NCI-H128 (cell line): ENCODE data around the gene IL4.
"Not testable (repeated sequence)": the region's sequence is repeated elsewhere in the genome, so short reads cannot be mapped to it uniquely, and the experiment has no call there.

ENCODE experiments used
- DNase-seq: peaks from one replicate; lab custom pipeline; 2025; ENCODE audit not compliant: unreplicated experiment; lab: John Stamatoyannopoulos, UW

IL4 gene

DNA sequence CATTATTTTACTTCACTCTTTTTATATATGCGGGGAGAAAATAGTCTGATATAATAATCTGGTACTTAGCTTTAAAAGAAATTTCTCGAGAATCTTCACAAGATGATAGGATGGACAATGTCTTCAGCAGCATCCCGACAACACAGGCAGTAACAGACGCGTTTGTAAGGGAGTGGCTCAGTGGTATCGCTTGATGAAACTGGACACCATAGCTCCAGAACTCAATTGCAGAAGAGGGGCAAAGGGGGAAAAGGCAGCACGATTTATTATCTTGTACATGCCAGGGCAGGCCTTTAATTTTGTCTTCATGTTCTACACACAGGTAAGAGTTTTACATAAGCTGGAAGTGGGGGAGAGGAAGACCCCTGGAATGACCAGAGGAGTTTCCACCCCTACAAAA, 15.7 kb downstream of the IL4 start:
- DNase-seq = no peak

- no peak for DNase-seq
These were observed 16.4 kb downstream of the IL4 start for GRCh38 chr5:132690156-132690555.

GRCh38 chr5:132691755-132692631, 18.2 kb downstream of the IL4 start:
- DNase-seq = not testable (repeated sequence)

DNA sequence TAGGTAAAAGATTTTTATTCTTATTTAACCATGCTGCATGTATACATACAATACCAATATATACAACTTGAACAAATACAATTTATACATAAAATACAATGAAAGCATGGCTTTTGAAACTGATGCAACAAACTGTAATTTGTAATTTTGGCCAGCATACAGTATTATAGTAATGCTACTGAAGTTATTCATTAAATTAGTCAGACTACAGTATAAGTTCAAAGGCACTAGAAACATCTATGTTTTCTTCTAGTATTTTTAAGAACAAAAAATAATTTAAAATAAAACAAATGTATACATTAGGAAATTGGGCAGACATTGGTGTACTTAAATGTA, 18.8 kb downstream of the IL4 start:
- DNase-seq = no peak

DNA sequence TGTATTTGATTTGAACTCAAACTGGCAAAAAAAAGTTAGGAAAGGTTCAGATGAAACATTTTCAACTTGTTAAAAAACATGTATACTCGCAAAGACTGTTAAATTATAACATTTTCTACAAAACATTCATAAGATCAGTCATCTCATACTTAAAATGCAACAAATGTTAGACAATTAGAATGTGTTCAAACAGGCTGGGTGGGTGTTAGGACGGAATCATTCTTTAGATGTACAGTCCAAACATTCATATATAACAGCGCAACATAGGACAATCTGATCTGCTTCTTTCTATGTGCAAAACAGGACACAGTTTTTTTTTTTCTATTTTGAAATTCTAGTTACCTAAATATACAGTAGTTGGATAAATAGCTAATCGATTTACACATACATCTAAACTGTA, 22.2 kb downstream of the IL4 start:
- no peak for DNase-seq

DNA sequence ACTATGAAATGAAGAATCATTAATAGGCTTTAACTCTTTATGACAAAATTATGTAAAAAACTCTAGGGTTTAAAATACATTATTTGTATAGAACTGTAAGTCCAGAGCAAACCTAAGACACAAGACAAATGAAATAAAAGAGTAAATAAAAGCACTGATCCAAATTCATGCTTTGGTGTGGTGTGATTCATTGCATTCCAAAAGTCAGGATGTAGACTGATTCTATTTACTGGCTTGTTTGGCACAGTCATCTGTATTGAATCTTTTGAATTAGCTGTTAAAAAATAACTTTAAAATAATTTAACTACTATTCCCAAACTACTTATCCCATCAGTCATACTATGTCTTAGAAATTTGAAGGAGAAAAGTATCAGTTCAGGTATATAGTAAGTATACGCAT, 31.1 kb downstream of the IL4 start:
- no peak for DNase-seq

DNA sequence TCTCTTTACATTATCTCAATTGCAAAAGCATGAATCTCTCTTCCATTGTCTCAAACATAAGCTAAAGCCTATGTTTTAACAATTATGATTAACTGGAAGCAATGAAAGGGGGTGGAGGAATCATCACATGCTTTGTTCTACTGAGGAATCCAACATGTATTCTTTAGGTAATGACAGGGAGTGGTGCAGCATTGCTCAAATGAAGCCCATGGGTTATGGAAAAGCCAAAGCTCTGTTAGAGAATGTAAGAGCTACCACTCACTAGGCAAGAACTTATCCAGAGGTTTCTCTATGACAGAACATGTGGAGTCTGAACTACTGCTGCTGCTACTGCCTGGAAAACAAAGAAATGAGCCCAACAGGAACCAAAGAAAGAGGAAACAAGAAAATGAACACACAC, 34.9 kb downstream of the IL4 start:
- no peak for DNase-seq

DNA sequence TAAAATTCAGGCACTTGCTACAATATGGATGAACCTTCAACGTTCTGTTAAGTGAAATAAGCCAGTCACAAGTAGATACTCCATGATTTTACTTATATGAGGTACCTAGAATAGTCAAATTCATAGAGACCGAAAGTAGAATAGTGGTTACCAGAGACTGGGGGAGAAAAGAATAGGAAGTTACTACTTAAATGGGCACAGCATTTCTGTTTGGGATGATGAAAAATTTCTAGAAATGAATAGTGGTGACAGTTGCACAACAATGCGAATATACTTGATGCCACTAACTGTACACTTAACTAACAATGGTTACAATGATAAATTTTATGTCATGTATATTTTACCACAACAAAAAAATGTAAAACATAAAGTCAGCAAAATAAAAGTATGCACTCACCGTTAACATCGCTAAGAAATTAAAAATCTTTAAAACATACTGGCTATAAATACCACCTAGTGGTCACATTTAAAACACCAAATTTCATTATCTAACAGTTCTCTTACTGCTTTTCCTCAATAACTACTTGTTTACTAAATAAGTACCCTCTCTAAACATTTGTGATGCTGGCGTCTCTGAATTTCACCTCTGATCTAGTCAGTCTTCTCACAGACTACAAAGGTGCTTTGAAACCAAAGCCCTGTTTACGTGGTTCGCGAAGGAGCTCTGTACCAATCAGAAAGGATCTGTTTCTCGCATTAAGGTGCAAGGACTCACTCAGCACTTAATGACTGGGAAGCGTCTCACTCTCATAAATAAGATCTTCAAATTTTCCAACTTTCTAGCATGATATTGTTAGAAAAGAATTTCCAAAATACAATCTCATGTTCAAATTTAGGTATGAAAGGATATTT, 40.9 kb downstream of the IL4 start:
- no peak for DNase-seq

GRCh38 chr5:132718544-132719312, 44.9 kb downstream of the IL4 start:
- no peak for DNase-seq

DNA sequence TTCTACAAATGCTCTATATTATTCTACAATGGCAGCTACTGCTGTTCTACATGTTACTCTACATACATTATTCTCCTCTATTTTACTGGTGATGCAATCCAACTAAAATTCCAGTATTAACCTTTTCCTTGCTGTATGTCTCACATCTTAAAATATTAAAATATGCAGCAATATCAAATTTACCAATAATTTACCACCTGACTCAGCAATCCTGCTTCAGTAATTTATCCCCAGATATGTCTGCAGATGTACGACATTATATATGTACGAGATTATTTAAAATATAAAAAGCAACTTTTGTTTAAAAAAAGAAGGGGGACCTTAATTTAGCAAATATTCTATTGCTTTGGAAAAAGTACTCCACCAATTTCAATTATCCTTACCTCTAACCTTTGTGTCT, 52.0 kb downstream of the IL4 start:
- no peak for DNase-seq

- no peak for DNase-seq
These were observed 56.1 kb downstream of the IL4 start for GRCh38 chr5:132729896-132730295.
